Stimulated activated CD8-positive, alpha-beta memory T cell treated with anti-CD3 and anti-CD28 coated beads, Interleukin-12 subunit alpha, Interleukin-12 subunit beta, amount 100 ng/mL, for 4 hours (primary cell): Measurements from ENCODE around the gene CLDND2.

Source experiments
- DNase-seq: peaks from one replicate; pipeline ENCODE4 v3.0.0-alpha.2; 2020; ENCODE audit warnings: low read depth

Gene CLDND2

DNA sequence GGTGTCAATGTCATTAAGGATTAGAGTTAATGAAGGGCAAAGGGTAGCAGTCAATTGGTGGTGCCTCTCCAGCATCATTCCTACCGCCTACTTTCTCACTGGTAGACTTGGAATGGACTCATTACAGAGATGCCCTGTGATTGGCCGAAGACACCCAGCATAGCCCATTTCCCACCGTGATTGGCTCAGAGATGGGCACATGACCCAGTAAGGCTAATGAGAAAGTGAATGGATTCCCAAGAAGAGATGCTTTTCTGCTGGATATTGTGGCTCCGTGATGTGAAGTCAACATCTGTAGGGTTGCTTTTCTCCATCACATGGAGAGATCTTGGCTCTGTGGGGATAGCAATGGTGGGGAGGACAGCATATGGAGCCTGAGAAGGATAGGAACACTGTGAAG, 38.4 kb downstream of the CLDND2 start:
- DNase-seq = no peak

DNA sequence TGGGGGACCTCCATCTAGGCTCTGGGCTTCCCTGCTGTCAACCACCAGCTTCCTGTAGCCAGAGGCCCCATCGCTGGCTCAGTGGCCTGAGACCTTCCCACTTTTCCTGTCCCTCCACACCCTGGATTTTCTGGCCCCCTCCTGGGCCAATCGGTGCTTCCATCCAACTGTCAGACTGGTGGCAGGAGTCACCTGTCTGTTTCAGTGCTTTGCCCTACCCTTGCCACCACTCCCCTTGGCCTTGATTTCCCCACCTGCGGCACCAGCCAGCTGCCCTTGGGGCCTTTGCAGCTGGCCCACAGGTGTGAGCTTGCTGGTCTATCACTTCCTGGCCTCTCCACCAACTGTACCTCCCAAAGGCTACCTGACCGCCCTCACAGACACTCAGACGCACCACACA, 39.4 kb downstream of the CLDND2 start:
- DNase-seq = no peak

DNA sequence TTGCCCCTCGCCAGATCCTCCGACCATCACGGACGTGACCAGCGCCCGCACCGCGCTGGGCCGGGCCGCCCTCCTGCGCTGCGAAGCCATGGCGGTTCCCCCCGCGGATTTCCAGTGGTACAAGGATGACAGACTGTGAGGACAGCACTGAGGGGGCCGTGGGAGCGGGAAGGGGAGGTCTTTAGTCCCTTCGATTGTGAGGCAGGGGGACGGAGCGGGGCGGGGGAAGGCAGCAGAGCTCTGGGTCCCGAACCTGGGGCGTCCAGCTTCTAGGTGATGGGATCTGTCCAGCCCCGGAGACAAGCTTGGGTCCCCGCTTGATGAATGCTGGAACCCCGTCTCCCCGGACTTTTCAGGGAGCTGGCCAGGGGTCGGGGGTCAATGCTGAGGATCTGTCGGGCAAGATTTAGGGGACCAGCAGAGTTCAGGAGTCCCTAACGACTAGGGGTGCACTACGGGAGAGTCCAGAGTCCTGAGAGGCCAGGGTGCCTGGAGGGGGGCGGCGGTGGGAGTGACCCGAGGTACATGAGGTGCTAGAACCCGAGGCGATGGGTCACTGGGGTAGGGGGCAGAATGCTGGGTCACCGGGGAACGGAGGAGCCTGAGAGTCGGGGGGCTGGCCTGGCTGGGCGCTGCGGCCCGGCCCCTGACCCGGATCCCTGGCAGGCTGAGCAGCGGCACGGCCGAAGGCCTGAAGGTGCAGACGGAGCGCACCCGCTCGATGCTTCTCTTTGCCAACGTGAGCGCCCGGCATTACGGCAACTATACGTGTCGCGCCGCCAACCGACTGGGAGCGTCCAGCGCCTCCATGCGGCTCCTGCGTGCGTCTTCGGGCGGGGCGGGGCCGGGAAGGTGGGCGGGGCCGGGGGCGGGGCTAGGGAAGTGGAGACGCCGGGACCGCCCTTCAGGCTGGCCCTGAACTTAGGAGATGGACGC, 41.5 kb downstream of the CLDND2 start:
- no peak for DNase-seq

GRCh38 chr19:51326216-51327065, 42.4 kb downstream of the CLDND2 start:
- DNase-seq = no peak

DNA sequence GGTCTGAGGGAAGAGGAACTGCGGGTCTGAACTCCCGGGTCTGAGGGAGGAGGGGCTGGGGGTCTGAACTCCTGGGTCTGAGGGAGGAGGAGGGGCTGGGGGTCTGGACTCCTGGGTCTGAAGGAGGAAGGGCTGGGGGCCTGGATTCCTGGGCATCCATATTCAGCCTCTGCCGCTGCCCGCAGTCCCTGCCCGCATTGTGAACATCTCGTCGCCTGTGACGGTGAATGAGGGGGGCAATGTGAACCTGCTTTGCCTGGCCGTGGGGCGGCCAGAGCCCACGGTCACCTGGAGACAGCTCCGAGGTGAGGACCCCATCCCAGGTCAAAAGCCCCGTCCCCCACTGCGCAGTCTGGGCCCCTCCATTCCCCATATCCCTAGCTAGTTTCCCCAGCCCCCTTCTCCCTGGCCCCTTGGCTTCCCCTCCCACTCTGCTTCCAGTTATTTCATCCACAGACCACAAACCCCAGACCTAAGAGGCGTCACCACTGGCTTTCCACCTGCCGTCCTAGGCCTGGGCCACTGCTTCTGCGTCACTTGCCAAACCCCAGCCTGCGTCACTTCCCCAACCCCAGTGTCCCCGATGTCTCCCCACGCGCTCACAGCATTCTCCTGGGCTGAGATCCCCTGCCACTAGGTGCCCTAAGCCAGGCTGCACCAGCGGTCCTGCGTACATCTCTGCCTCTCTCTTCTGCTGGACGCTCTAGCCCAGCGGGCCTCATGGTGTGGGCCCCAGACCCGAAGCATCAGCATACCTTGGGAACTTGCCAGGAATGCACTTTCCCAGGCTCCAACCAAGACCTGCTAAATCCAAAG, 43.4 kb downstream of the CLDND2 start:
- DNase-seq = no peak

- DNase-seq = no peak
Observed at GRCh38 chr19:51324167-51324481, 44.7 kb downstream of the CLDND2 start.

DNA sequence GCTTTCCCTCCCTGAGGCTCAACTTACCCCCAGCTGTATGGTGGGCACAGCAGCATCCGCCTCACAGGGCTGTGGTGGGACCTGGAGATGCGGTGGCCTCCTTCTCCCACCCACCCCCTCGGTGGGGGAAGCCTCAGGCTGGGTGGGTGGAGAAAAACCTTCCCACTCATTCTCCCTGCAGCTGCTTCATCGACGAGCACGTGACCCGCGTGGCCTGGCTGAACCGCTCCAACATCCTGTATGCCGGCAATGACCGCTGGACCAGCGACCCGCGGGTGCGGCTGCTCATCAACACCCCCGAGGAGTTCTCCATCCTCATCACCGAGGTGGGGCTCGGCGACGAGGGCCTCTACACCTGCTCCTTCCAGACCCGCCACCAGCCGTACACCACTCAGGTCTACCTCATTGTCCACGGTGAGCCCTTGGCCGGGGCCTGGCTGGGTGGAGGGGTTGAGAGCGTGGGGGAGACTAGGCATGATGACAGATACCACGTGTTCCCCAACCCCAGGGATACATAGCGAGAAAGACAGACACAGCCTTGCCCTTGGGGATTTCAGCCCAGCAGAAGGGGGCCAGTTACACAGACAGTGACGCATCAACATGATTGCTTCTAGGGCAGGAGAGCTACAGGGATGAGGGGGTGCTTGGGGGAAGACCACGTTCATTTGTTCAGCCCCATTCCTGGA, 45.2 kb downstream of the CLDND2 start:
- DNase-seq = no peak

DNA sequence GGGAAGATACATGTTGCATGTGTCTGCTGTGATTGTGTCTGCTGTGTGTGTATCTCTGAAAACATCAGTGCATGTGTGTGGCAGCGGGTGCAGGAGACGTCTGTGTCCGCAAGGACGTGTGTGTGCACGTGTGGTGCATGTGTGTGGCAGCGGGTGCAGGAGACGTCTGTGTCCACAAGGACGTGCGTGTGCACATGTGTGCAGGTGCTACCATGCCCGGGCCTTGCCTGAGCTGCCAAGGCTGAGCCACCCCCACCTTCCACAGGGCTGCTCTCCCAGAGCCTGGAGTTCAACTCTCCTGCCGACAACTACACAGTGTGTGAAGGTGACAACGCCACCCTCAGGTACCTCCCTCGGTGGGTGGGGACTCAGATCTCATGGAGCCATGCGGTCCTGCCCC, 47.0 kb downstream of the CLDND2 start:
- no peak for DNase-seq

DNA sequence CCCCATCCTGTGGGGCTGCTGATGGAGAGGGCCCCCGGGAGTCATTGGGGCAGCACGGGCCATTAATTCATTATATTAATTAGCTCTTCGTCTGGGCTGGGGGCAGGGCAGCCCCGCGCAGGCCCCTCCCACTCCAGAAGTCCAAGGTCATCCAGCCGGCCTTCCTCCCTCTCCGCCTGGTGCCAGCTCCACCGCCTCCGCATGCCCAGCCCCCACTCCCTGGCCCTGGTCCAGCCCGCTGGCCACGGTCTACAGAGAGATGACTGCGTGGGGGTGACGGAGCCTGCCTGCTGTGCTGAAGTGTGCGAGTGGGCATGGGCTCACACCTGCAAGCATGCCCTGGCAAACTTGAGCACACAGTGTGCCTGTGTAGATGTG, 48.5 kb downstream of the CLDND2 start:
- no peak for DNase-seq

DNA sequence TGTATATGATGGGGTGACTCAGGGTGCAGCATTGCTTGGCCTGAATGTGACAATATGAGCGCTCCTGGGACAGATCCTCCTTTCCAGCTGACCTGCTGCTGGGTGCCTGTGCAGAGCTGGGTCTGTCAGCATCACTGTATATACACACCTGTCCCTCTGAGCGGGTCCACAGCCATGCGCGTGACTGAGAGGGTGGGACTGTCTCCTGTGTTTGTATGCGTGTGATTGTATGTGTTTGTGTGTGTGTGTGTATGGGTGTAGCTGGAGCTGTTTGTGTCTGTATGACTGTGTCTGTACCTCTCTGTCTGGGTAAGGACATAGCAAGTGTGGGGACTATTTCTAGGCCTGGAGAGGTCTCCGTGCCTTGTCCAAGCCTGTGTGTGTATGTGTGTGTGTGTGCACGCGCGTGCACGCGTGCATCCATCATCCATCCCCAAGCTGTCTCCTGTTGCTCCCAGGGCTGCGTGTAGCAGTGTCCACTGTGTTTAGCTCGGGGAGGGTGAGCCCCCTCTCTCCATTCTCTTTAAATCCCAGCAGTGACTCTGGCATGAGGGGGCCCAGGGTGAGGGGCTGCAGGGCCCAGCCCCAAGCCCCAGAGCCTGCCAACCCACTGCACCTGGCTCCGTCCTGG, 49.0 kb downstream of the CLDND2 start:
- no peak for DNase-seq

GRCh38 chr19:51318687-51319648, 49.8 kb downstream of the CLDND2 start:
- no peak for DNase-seq

DNA sequence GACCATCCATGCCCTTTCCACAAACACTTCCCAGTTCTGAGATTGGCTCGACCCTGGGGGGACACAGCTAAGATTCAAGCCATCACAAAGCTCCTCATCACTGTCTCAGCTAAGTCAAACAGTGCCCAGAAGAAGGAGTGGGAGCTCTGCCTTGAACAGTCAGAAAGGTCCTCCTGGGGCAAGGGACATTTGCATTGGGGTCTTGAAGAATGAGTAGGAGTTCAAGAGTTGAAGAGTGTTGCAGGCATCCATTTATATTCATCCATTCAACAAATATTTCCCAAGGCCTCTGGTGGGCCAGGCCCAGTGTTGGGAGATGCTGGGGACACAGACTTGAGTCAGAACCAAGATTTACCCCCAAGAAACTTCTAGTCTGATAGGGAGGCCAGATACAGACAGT, 50.8 kb downstream of the CLDND2 start:
- no peak for DNase-seq

- no peak for DNase-seq
Observed at GRCh38 chr19:51317376-51317775, 51.4 kb downstream of the CLDND2 start.
